HCT116 (cell line): ENCODE results near the gene RBP4. TPM values are rescaled to one million over a fixed set of nuclear protein-coding genes. Genes with fewer than 3 reads are reported as not detected.

Source experiments
- ATAC-seq: fragments of 200-7000 bp; cut with Tn5 transposase; 2 replicates; pipeline ENCODE4 v1.9.1; 2020; ENCODE audit warnings: mild to moderate bottlenecking, moderate library complexity
- BruUV-seq: library from RNA; stranded (reverse); fragments of 400-500 nt; replicated peaks from 2 replicates; lab custom pipeline; 2021; lab: Mats Ljungman, UMichigan
- CTCF ChIA-PET: fragments of 300-600 bp; sonication (Branson Sonifier 250); formaldehyde crosslinking; loops from one replicate; lab custom pipeline; 2021; ENCODE audit warnings: antibody characterized with exemption; lab: Charles Lee
- POLR2A ChIA-PET: fragments of 300-600, 350-600 bp; sonication (Branson Sonifier 250); formaldehyde crosslinking; loops from one replicate; lab custom pipeline; 2021; ENCODE audit warnings: antibody characterized with exemption; lab: Charles Lee
- RAD21 ChIA-PET, 2 experiments: fragments of 300-600 bp; sonication (Branson Sonifier 250); formaldehyde crosslinking; loops; one replicate each; lab custom pipeline; 2023; ENCODE audit warnings: low total read pairs in 2 of 2; ENCODE audit not compliant: uncharacterized antibody in 2 of 2, unreplicated experiment in 2 of 2, low non-redundant PET in 1 of 2; lab: Charles Lee
- DNase-seq: peaks from one replicate; pipeline ENCODE4 v3.0.0-alpha.2; 2010; ENCODE audit warnings: low read depth, low spot score
- H2AFZ ChIP-seq: fragments of 200-600 bp; shearing (Covaris generic), sonication (generic); 2 replicates; pipeline ENCODE4 v1.6.1; 2017; ENCODE audit warnings: low read depth, mixed run types, mixed read lengths, antibody characterized with exemption, low read length; ENCODE audit not compliant: poor library complexity, severe bottlenecking
- H3K27ac ChIP-seq: 2 replicates; pipeline ENCODE4 v1.5.1; 2012; ENCODE audit warnings: low read depth, low read length
- H3K27me3 ChIP-seq: fragments of 200-600 bp; sonication (generic); 2 replicates; pipeline ENCODE4 v1.6.1; 2016; ENCODE audit warnings: mixed run types, low read length, mixed read lengths; ENCODE audit not compliant: insufficient read depth
- H3K36me3 ChIP-seq, 2 experiments: fragments of 200-500 bp in 1 of 2; fragments of 200-600 bp in 1 of 2; sonication (Bioruptor generic) in 1 of 2; sonication (generic) in 1 of 2; 2 replicates each; pipeline versions ENCODE4 v1.5.1 to v1.6.1; 2014 to 2016; ENCODE audit warnings: low read length in 2 of 2, inconsistent platforms in 1 of 2, mixed read lengths in 1 of 2, mixed run types in 1 of 2; ENCODE audit not compliant: insufficient read depth in 2 of 2, control insufficient read depth in 1 of 2
- H3K4me1 ChIP-seq, 2 experiments: fragments of 200-600 bp in 1 of 2; sonication (generic) in 1 of 2; 2 replicates each; pipeline versions ENCODE4 v1.5.1 to v1.6.1; 2012 to 2017; ENCODE audit warnings: low read length in 2 of 2, inconsistent platforms in 1 of 2, mild to moderate bottlenecking in 1 of 2, mixed read lengths in 1 of 2, mixed run types in 1 of 2, moderate library complexity in 1 of 2; ENCODE audit not compliant: insufficient read depth in 2 of 2, control insufficient read depth in 1 of 2
- H3K4me2 ChIP-seq: fragments of 200-600 bp; sonication (generic); 2 replicates; pipeline ENCODE4 v1.6.1; 2017; ENCODE audit warnings: mixed run types, low read length, mixed read lengths
- H3K4me3 ChIP-seq, 2 experiments: fragments of 200-600 bp in 1 of 2; sonication (generic) in 1 of 2; replicated peaks in 1 of 2; 2 replicates each; pipeline ENCODE4 v1.5.1; 2011 to 2016; ENCODE audit warnings: low read length in 2 of 2, control low read depth in 1 of 2, low read depth in 1 of 2, mild to moderate bottlenecking in 1 of 2, mixed read lengths in 1 of 2, mixed run types in 1 of 2
- H3K79me2 ChIP-seq: fragments of 200-600 bp; sonication (generic); 2 replicates; pipeline ENCODE4 v1.6.1; 2017; ENCODE audit warnings: mild to moderate bottlenecking, mixed run types, low read length, moderate library complexity, mixed read lengths; ENCODE audit not compliant: insufficient read depth
- H3K9ac ChIP-seq: fragments of 200-600 bp; sonication (generic); 2 replicates; pipeline ENCODE4 v1.6.1; 2016; ENCODE audit warnings: low read length, mixed read lengths
- H3K9me2 ChIP-seq: fragments of 200-600 bp; sonication (generic), shearing (Covaris generic); 2 replicates; pipeline ENCODE4 v1.6.1; 2017; ENCODE audit warnings: mixed run types, mild to moderate bottlenecking, moderate library complexity; ENCODE audit not compliant: insufficient read depth
- H3K9me3 ChIP-seq, 2 experiments: fragments of 200-500 bp in 1 of 2; fragments of 200-600 bp in 1 of 2; sonication (Bioruptor generic) in 1 of 2; sonication (generic) in 1 of 2; 2 replicates each; pipeline ENCODE4 v1.6.1; 2014 to 2017; ENCODE audit warnings: low read length in 2 of 2, mixed read lengths in 2 of 2, inconsistent platforms in 1 of 2, low read depth in 1 of 2, mild to moderate bottlenecking in 1 of 2, mixed run types in 1 of 2, moderate library complexity in 1 of 2; ENCODE audit not compliant: control insufficient read depth in 1 of 2, insufficient read depth in 1 of 2
- H4K20me1 ChIP-seq: fragments of 200-600 bp; sonication (generic), shearing (Covaris generic); 2 replicates; pipeline ENCODE4 v1.6.1; 2017; ENCODE audit warnings: mixed run types, mild to moderate bottlenecking, moderate library complexity; ENCODE audit not compliant: insufficient read depth
- CBX3 ChIP-seq: IDR thresholded peaks from 2 replicates; pipeline ENCODE4 v1.6.1; 2012; ENCODE audit warnings: low read depth
- EGR1 ChIP-seq: IDR thresholded peaks from 2 replicates; pipeline ENCODE4 v1.6.1; 2012; ENCODE audit warnings: low read depth
- ELF1 ChIP-seq: IDR thresholded peaks from 2 replicates; pipeline ENCODE4 v1.6.1; 2012; ENCODE audit warnings: low read depth, borderline replicate concordance
- EZH2phosphoT487 ChIP-seq: fragments of 200-600 bp; IDR thresholded peaks from 2 replicates; pipeline ENCODE4 v1.6.1; 2018; ENCODE audit warnings: antibody characterized with exemption, borderline replicate concordance
- POLR2AphosphoS5 ChIP-seq: IDR thresholded peaks from 2 replicates; pipeline ENCODE4 v1.6.1; 2011; ENCODE audit warnings: mild to moderate bottlenecking, low read depth, low read length, moderate library complexity
- RAD21 ChIP-seq: IDR thresholded peaks from 2 replicates; pipeline ENCODE4 v1.6.1; 2012; ENCODE audit warnings: low read depth, mild to moderate bottlenecking
- SIN3A ChIP-seq: IDR thresholded peaks from 2 replicates; pipeline ENCODE4 v1.6.1; 2012; ENCODE audit warnings: low read depth
- intact Hi-C: fragments of 100-400 bp; cut with micrococcal nuclease; formaldehyde crosslinking; loops from 2 replicates; pipeline ENCODE4 v1.10.0; 2022
- total RNA-seq: library from RNA; stranded (reverse); gene quantifications from one replicate; pipeline ENCODE4 v1.2.1, GENCODE V29; 2021; ENCODE audit not compliant: unreplicated experiment
- TF ChIP-seq, protein P1 (sequence below): IDR thresholded peaks from 2 replicates; pipeline ENCODE4 v1.6.1; 2011; ENCODE audit warnings: mild to moderate bottlenecking, low read length, moderate library complexity; ENCODE audit not compliant: insufficient replicate concordance; ENCODE audit errors: extremely low read depth
- TF ChIP-seq, protein P2 (sequence below), 3 experiments: fragments of 200-600 bp in 1 of 3; sonication (generic) in 1 of 3; IDR thresholded peaks in 2 of 3; conservative IDR thresholded peaks in 1 of 3; 2 replicates each; pipeline ENCODE4 v1.5.1; 2012 to 2017; ENCODE audit warnings: low read depth in 2 of 3, low read length in 2 of 3, antibody characterized with exemption in 1 of 3, borderline replicate concordance in 1 of 3, control low read depth in 1 of 3, mild to moderate bottlenecking in 1 of 3, mixed read lengths in 1 of 3, mixed run types in 1 of 3, moderate library complexity in 1 of 3; ENCODE audit not compliant: insufficient read depth in 1 of 3

The RBP4 gene
- total RNA-seq, 1 experiment from 2014 or later, result 2.4 TPM

DNA sequence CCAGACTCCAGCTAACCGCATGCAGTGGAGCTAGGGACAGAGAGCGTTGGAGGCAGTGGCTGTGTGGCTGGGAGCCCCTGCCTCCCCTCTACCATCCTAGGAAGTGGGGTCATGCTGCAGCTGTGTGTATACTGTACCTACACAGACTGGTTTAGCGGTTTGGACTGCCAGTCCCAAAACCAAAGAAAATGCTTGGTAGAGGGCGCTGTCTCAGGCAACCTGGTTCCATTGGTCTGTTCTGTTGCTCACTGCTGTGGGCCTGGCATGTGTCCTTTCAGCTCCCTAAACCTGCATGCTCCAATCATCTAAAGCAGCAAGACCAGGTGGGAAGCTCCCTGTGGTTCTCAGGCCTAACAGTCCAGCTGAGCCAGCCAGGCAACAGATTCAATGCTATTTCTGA lies 4.5 kb downstream of the RBP4 start:
- Histone ChIP-seq H3K36me3 (no peaks in the 10 kb centered on the region), H2AFZ (no peak overlapping the region), H3K9ac (no peak overlapping the region), H3K27ac (no peak overlapping the region), H3K9me2 (no peaks in the 10 kb centered on the region), H3K4me2 (no peak overlapping the region), H3K27me3 (no peaks in the 10 kb centered on the region), H3K9me3 (no peaks in the 10 kb centered on the region), H4K20me1 (no peaks in the 10 kb centered on the region), H3K4me3 (no peak overlapping the region), H3K79me2 (no peaks in the 10 kb centered on the region), H3K4me1 (no peaks in the 10 kb centered on the region)
- BruUV-seq, result no TSS peak
- no peak for TF ChIP-seq ELF1
- TF ChIP-seq CBX3, result no peak
- TF ChIP-seq EGR1, result no peak
- TF ChIP-seq EZH2phosphoT487, result no peak
- TF ChIP-seq RAD21, result 0 out of 2 replicates have a peak, but pooled peaks have one; percentile 4
- TF ChIP-seq SIN3A, result no peak
- TF ChIP-seq, protein P1, sequence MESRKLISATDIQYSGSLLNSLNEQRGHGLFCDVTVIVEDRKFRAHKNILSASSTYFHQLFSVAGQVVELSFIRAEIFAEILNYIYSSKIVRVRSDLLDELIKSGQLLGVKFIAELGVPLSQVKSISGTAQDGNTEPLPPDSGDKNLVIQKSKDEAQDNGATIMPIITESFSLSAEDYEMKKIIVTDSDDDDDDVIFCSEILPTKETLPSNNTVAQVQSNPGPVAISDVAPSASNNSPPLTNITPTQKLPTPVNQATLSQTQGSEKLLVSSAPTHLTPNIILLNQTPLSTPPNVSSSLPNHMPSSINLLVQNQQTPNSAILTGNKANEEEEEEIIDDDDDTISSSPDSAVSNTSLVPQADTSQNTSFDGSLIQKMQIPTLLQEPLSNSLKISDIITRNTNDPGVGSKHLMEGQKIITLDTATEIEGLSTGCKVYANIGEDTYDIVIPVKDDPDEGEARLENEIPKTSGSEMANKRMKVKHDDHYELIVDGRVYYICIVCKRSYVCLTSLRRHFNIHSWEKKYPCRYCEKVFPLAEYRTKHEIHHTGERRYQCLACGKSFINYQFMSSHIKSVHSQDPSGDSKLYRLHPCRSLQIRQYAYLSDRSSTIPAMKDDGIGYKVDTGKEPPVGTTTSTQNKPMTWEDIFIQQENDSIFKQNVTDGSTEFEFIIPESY, result no peak
- no peak for TF ChIP-seq POLR2AphosphoS5
- TF ChIP-seq, protein P2, sequence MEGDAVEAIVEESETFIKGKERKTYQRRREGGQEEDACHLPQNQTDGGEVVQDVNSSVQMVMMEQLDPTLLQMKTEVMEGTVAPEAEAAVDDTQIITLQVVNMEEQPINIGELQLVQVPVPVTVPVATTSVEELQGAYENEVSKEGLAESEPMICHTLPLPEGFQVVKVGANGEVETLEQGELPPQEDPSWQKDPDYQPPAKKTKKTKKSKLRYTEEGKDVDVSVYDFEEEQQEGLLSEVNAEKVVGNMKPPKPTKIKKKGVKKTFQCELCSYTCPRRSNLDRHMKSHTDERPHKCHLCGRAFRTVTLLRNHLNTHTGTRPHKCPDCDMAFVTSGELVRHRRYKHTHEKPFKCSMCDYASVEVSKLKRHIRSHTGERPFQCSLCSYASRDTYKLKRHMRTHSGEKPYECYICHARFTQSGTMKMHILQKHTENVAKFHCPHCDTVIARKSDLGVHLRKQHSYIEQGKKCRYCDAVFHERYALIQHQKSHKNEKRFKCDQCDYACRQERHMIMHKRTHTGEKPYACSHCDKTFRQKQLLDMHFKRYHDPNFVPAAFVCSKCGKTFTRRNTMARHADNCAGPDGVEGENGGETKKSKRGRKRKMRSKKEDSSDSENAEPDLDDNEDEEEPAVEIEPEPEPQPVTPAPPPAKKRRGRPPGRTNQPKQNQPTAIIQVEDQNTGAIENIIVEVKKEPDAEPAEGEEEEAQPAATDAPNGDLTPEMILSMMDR (IDR thresholded peaks at IDR 0.05 in 2 of 3, conservative IDR thresholded peaks at IDR 0.05 in 1 of 3; ENCODE audit: borderline replicate concordance in 1 of 3, insufficient read depth in 1 of 3, low read depth in 2 of 3, low read length in 2 of 3), result peak; percentile 8 to 53 (median 42); a peak in 4 of 6 replicates
- intact Hi-C loops, result no loop called here
- peak; percentile 19 for DNase-seq
- peak; percentile 88 for ATAC-seq
- ChIA-PET POLR2A (no interaction called here), CTCF (interaction anchor here (0.9 to 1.2 kb wide), 2 partner anchors 15 to 42 kb away, joined by 3 to 4 read pairs; partner anchors contain the start of gene PDE6C), RAD21 (no interaction called here)
